HFF-Myc (cell line): Measurements from ENCODE around the gene KIF13A.

Experiments
- DNase-seq: peaks from one replicate; pipeline ENCODE4 v3.0.0-alpha.2; 2011; ENCODE audit warnings: low read depth; ENCODE audit errors: extremely low read depth
- H3K4me3 ChIP-seq: replicated peaks from 2 replicates; pipeline ENCODE4 v1.5.1; 2011; ENCODE audit warnings: low read depth, mild to moderate bottlenecking, control low read depth, low read length
- TF ChIP-seq, protein P1 (sequence below): IDR thresholded peaks from 2 replicates; pipeline ENCODE4 v1.5.1; 2012; ENCODE audit warnings: mild to moderate bottlenecking, low read depth, low read length, control low read depth; ENCODE audit errors: missing control alignments

The KIF13A gene

DNA sequence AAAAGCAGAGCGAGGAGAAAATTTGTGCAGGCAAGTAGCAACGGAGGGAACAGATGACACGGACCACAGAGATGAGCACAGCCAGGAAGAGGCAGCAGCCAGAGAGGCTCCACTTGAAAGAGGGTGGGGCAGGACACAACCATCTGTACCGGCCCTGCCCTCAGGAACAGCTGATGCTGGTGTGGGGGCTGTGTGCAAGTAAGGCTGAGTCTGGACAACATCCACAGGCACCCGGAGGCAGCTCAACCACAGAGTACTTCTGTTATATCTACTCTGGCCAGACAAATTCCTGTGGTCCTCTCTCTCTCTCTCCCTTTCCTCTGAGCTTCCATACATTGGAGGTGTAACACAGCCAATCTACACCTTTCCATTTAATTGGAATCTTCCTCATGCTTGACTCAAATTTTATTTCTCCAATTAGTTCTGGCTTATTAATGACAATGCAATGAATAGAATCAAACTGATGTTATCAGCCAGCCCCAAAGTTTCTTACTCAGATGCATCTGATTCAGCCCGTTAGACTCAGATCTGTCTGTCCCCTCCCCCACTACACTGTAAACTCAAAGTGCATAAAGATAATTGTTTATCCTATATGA lies 24.9 kb downstream of the KIF13A start:
- TF ChIP-seq, protein P1, sequence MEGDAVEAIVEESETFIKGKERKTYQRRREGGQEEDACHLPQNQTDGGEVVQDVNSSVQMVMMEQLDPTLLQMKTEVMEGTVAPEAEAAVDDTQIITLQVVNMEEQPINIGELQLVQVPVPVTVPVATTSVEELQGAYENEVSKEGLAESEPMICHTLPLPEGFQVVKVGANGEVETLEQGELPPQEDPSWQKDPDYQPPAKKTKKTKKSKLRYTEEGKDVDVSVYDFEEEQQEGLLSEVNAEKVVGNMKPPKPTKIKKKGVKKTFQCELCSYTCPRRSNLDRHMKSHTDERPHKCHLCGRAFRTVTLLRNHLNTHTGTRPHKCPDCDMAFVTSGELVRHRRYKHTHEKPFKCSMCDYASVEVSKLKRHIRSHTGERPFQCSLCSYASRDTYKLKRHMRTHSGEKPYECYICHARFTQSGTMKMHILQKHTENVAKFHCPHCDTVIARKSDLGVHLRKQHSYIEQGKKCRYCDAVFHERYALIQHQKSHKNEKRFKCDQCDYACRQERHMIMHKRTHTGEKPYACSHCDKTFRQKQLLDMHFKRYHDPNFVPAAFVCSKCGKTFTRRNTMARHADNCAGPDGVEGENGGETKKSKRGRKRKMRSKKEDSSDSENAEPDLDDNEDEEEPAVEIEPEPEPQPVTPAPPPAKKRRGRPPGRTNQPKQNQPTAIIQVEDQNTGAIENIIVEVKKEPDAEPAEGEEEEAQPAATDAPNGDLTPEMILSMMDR = no peak
- peak; percentile 91 for DNase-seq

DNA sequence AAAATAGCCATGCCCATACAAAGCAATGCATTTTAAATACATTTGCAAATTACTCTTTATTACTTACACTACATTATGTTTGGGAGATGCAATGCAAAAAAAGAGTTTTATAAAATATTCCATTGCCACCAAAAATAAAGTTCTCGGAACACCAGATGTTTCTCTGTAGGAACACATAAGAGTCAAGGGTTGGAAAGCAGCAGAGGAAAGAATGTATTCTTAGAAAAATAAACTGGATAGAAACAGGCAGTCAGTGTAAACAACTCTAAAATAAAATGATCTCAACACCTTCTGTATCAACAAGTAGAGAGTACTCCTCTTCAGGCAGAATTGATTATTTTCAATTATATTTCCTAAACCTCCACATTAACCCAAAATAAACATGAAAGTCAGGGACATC lies 28.1 kb downstream of the KIF13A start:
- TF ChIP-seq, protein P1 = no peak

More for the DNA sequence above, 24.9 kb downstream of the KIF13A start:
- no peak overlapping the region for H3K4me3 ChIP-seq

DNA sequence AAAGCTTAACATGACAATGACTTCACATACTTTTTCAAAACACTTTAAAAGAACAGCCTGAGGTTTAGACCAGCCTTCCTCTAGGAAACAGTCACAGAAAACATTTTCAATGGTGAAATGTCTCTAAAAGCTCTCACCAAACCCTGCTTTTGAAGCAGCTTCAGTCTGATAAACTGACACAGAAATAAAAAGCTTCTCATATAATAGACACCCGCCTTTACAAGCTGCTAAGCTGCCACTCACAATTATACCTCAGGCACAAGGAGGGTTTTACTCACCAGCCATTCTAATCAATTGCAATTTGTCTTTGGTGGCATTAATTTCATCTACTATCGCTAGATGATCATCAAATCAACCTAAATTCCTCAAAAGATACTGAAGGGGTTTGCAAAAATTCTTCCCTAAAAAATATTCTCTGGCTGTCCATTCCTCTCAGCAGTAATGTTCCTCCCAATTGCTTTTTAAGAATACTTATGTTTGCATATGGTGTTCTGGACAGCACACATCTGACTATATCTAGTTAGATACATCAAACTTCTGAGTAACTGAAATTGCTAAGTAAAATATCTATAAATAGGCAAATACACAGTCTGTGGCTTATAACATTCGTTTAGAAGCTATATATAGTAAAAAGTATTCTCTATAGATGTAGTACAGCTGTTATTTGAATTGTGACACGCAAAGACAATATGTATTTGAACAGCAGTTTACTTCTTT lies 29.4 kb downstream of the KIF13A start:
- no peak overlapping the region for H3K4me3 ChIP-seq
- DNase-seq = no peak
- TF ChIP-seq, protein P1 = no peak

More for the DNA sequence above, 28.1 kb downstream of the KIF13A start:
- DNase-seq = no peak
- H3K4me3 ChIP-seq = no peak overlapping the region

DNA sequence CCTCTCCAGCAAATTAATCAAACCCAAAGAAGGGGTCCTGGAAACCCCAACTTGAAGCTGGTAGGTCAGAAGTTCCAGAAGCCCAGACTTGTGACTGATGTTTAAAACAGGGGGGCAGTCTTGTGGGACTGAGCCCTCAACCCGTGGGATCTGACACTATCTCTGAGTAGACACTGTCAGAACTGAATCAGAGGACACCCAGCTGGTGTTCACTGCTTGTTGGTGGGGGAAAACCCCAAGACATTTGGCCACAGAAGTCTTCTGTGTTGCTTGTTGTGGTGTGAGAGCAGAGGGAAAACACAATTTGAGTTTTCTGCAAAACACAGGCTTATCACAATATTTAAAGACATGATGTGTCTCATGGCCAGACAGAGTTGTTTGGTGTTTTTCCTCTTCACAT lies 29.9 kb downstream of the KIF13A start:
- TF ChIP-seq, protein P1 = no peak
- no peak overlapping the region for H3K4me3 ChIP-seq
- DNase-seq = no peak

DNA sequence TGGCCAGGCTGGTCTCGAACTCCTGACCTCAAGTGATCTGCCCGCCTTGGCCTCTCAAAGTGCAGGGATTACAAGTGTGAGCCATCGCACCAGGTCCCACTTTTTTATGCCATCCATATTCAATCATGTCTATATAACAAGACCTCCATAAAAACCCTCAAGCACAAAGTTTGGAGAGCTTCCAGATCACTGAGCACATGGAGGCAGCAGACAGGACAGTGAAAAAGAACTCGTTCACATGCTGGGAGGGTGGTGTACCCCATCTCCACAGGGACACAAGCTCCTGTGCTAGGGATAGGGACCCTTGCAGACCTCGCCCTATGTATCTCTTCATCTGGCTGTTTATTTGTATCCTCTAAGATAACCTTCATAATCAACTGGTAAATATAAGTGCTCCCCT lies 30.3 kb downstream of the KIF13A start:
- TF ChIP-seq, protein P1 = no peak
- no peak for DNase-seq
- no peak overlapping the region for H3K4me3 ChIP-seq

DNA sequence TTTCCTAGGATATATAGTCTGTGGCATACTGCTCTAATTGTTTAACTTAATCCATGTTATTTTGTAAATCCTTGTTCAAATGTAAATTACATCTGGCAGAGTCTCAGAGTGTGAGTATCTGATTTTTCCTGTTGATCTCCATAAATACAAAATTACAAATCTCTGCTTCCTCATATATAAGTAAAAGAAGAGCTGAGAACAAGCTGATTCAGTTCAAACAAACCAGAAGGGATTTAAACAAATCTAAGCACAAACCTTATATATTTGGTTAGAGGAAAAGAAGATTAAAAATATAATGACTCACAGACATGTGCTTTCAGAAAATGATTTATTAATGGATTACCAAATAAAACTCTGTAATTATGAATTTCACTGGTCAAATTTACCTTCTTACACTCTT lies 37.3 kb downstream of the KIF13A start:
- TF ChIP-seq, protein P1 = no peak
- DNase-seq = no peak
- no peak overlapping the region for H3K4me3 ChIP-seq

DNA sequence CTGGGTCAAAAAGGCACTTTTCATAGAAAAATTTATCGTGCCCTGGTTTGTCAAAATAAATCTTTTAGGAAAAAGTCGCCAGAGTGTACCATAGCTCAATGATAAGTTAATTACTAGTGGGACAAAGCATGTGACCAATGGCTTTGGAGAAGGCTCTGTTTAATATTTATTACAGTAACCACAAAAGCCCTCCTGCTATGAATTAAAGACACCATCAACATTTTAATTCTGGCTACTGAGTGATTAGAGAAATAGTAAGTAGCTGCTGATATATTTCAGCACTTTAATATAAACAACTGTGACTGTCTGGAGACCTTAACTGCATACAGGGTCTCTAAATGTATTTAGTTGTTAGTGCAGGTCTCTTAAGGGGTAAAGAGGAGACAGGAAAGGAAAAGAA lies 38.3 kb downstream of the KIF13A start:
- no peak overlapping the region for H3K4me3 ChIP-seq
- TF ChIP-seq, protein P1 = no peak
- DNase-seq = no peak
